Measurements from ENCODE around the gene VEGFA.

The VEGFA gene

DNA sequence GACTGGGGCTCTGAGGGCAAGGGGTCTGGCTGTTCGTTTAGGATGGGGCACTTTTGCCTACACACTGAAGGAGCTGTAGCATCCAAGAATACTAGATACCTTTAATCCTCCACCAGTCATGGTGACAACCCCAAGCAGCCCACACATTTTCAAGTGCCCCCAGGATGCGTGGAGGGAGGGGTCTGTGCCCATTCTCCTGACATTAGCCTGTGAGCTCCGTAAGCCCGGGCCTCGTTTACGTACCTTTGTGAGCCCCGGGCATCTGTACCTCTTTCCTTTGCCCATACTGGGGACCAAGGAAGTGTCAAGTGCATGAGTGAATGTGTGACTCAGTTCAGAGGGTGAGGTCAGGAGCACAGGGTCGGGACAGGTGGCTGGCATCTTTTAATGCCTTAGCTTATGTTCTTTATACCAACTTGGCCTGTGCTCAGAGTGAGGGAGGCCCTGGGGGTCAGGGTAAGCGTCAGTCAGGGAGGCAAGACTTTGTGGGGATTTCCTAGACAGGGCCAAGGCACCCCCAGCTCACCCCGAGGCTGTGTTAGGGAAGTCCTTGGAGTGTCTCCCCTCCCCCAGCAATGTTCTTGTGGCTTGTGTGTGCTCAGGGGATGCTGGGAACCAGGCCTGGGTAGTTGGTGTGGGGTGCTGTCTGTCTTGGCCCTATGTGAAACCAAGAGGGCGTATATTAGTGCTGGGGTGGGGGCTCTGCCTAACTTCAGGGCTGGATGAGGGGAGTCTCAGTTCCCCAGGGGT is 12.9 kb downstream of the VEGFA start:
- H3K9me3 ChIP-seq (ENCODE audit: low read length) = no peaks in the 10 kb centered on the region
- H2AFZ ChIP-seq (ENCODE audit: low read depth, low read length) = no peak overlapping the region
- H3K4me1 ChIP-seq (ENCODE audit: insufficient read depth, low read length) = no peaks in the 10 kb centered on the region
- H3K36me3 ChIP-seq (ENCODE audit: insufficient read depth, low read length) = peaks cover 27% of the 10 kb centered on the region
- H3K4me3 ChIP-seq (ENCODE audit: low read length) = no peak overlapping the region
- no peaks in the 10 kb centered on the region for H3K27me3 ChIP-seq (ENCODE audit: insufficient read depth, low read length)

DNA sequence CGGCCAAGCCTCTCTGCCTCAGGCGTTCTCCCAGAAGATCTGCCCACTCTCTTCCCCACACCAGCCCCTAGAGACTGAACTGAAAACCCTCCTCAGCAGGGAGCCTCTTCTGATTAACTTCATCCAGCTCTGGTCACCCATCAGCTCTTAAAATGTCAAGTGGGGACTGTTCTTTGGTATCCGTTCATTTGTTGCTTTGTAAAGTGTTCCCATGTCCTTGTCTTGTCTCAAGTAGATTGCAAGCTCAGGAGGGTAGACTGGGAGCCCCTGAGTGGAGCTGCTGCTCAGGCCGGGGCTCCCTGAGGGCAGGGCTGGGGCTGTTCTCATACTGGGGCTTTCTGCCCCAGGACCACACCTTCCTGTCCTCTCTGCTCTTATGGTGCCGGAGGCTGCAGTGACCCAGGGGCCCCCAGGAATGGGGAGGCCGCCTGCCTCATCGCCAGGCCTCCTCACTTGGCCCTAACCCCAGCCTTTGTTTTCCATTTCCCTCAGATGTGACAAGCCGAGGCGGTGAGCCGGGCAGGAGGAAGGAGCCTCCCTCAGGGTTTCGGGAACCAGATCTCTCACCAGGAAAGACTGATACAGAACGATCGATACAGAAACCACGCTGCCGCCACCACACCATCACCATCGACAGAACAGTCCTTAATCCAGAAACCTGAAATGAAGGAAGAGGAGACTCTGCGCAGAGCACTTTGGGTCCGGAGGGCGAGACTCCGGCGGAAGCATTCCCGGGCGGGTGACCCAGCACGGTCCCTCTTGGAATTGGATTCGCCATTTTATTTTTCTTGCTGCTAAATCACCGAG is 14.2 kb downstream of the VEGFA start:
- H3K36me3 ChIP-seq (ENCODE audit: insufficient read depth, low read length) = peaks cover 18% of the 10 kb centered on the region
- no peak overlapping the region for H3K4me3 ChIP-seq (ENCODE audit: low read length)
- no peaks in the 10 kb centered on the region for H3K27me3 ChIP-seq (ENCODE audit: insufficient read depth, low read length)
- no peaks in the 10 kb centered on the region for H3K9me3 ChIP-seq (ENCODE audit: low read length)
- no peaks in the 10 kb centered on the region for H3K4me1 ChIP-seq (ENCODE audit: insufficient read depth, low read length)
- no peak overlapping the region for H2AFZ ChIP-seq (ENCODE audit: low read depth, low read length)

DNA sequence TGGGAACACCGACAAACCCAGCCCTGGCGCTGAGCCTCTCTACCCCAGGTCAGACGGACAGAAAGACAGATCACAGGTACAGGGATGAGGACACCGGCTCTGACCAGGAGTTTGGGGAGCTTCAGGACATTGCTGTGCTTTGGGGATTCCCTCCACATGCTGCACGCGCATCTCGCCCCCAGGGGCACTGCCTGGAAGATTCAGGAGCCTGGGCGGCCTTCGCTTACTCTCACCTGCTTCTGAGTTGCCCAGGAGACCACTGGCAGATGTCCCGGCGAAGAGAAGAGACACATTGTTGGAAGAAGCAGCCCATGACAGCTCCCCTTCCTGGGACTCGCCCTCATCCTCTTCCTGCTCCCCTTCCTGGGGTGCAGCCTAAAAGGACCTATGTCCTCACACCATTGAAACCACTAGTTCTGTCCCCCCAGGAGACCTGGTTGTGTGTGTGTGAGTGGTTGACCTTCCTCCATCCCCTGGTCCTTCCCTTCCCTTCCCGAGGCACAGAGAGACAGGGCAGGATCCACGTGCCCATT is 15.3 kb downstream of the VEGFA start:
- Histone ChIP-seq H3K4me3 (ENCODE audit: low read length) (no peak overlapping the region), H3K36me3 (ENCODE audit: insufficient read depth, low read length) (peaks cover 14% of the 10 kb centered on the region), H2AFZ (ENCODE audit: low read depth, low read length) (no peak overlapping the region), H3K27me3 (ENCODE audit: insufficient read depth, low read length) (no peaks in the 10 kb centered on the region), H3K9me3 (ENCODE audit: low read length) (no peaks in the 10 kb centered on the region), H3K4me1 (ENCODE audit: insufficient read depth, low read length) (no peaks in the 10 kb centered on the region)

GRCh38 chr6:43785904-43786303 is 15.9 kb downstream of the VEGFA start:
- H3K4me1 ChIP-seq (ENCODE audit: insufficient read depth, low read length) = no peaks in the 10 kb centered on the region
- no peak overlapping the region for H2AFZ ChIP-seq (ENCODE audit: low read depth, low read length)
- no peaks in the 10 kb centered on the region for H3K27me3 ChIP-seq (ENCODE audit: insufficient read depth, low read length)
- H3K4me3 ChIP-seq (ENCODE audit: low read length) = no peak overlapping the region
- H3K9me3 ChIP-seq (ENCODE audit: low read length) = no peaks in the 10 kb centered on the region
- peaks cover 14% of the 10 kb centered on the region for H3K36me3 ChIP-seq (ENCODE audit: insufficient read depth, low read length)

- no peak overlapping the region for H2AFZ ChIP-seq (ENCODE audit: low read depth, low read length)
- peaks cover 14% of the 10 kb centered on the region for H3K36me3 ChIP-seq (ENCODE audit: insufficient read depth, low read length)
- peaks cover 4% of the 10 kb centered on the region for H3K27me3 ChIP-seq (ENCODE audit: insufficient read depth, low read length)
- H3K4me1 ChIP-seq (ENCODE audit: insufficient read depth, low read length) = no peaks in the 10 kb centered on the region
- H3K4me3 ChIP-seq (ENCODE audit: low read length) = no peak overlapping the region
- H3K9me3 ChIP-seq (ENCODE audit: low read length) = no peaks in the 10 kb centered on the region
Observed at GRCh38 chr6:43786664-43787329, 16.8 kb downstream of the VEGFA start.

GRCh38 chr6:43788301-43788700 is 18.3 kb downstream of the VEGFA start:
- Histone ChIP-seq H3K4me3 (ENCODE audit: low read length) (no peak overlapping the region), H2AFZ (ENCODE audit: low read depth, low read length) (no peak overlapping the region), H3K4me1 (ENCODE audit: insufficient read depth, low read length) (no peaks in the 10 kb centered on the region), H3K36me3 (ENCODE audit: insufficient read depth, low read length) (peaks cover 10% of the 10 kb centered on the region), H3K27me3 (ENCODE audit: insufficient read depth, low read length) (peaks cover 5% of the 10 kb centered on the region), H3K9me3 (ENCODE audit: low read length) (no peaks in the 10 kb centered on the region)

DNA sequence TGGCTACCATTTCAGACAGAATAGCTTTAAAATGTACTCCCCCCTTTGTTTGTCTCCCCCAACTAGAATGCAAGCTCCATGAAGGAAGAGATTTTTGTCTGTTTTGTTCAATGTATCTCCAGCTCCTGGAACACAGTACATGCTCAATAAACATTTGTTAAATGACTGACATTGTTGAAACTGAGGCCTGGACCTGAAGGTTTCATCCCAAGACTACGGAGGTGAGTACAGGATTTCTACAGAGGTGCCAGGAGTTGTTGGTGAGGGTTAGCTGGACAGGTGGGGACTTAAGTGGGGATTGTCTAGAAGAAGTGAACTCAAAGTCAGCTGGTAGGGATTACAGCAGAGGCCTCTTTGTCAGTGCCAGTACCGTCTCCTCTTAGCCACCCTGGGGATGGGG is 19.4 kb downstream of the VEGFA start:
- no peaks in the 10 kb centered on the region for H3K9me3 ChIP-seq (ENCODE audit: low read length)
- H2AFZ ChIP-seq (ENCODE audit: low read depth, low read length) = no peak overlapping the region
- H3K4me1 ChIP-seq (ENCODE audit: insufficient read depth, low read length) = no peaks in the 10 kb centered on the region
- peaks cover 8% of the 10 kb centered on the region for H3K36me3 ChIP-seq (ENCODE audit: insufficient read depth, low read length)
- no peak overlapping the region for H3K4me3 ChIP-seq (ENCODE audit: low read length)
- peaks cover 5% of the 10 kb centered on the region for H3K27me3 ChIP-seq (ENCODE audit: insufficient read depth, low read length)

DNA sequence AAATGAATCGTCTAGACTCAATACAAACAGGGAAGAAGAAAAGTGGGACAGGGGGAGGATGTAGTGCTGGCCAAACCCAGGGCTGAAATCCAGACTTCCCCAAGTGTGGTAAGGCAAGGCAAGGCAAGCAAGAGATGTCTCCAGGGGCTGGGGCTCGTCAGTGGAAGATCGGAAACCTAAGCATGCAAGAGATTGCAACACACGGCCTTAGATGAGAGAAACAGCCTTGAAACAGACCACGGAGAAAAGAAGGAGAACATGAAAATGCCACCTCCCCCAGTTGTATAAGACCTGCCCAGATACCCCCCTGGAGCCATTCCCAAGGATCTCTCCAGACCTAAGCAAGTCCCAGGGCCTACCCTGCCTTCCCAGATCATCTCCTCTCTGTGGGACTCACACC is 20.0 kb downstream of the VEGFA start:
- Histone ChIP-seq H3K9me3 (ENCODE audit: low read length) (no peaks in the 10 kb centered on the region), H3K27me3 (ENCODE audit: insufficient read depth, low read length) (peaks cover 5% of the 10 kb centered on the region), H3K4me3 (ENCODE audit: low read length) (no peak overlapping the region), H2AFZ (ENCODE audit: low read depth, low read length) (no peak overlapping the region), H3K4me1 (ENCODE audit: insufficient read depth, low read length) (no peaks in the 10 kb centered on the region), H3K36me3 (ENCODE audit: insufficient read depth, low read length) (peaks cover 5% of the 10 kb centered on the region)

DNA sequence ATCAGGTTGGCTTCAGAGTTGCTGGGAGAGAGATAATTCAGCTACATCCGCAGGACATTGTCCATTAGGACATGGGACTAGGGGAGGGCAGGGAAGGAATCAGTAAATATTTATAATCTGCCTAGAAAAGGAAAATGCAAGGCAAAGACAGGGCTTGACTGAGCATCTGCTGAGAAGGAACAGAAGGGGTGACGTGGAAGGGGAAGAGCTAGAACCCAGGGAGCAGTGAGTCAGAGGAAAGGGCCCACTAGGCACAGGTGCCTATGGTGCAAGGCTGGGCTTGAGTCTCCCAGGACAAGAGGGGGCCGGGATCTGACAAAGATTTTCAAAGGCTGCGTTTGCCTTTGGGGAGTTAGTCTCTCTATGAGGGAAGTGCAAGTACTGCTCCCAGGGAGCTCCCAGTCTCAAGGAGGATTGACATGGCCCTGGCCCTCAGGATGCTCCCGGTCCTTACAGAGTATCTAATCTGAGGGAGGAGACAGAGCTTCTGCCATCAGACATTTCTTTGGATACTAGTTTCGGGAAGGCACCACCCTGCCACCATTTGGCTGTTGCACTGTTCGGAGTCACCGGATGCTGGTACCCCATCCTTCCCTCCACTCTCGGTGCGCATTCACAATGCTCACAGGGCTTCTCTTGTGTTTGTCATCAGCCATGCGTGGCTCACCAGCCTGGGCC is 21.9 kb downstream of the VEGFA start:
- H3K4me1 ChIP-seq (ENCODE audit: insufficient read depth, low read length) = no peaks in the 10 kb centered on the region
- peaks cover 5% of the 10 kb centered on the region for H3K27me3 ChIP-seq (ENCODE audit: insufficient read depth, low read length)
- no peaks in the 10 kb centered on the region for H3K36me3 ChIP-seq (ENCODE audit: insufficient read depth, low read length)
- H2AFZ ChIP-seq (ENCODE audit: low read depth, low read length) = no peak overlapping the region
- no peak overlapping the region for H3K4me3 ChIP-seq (ENCODE audit: low read length)
- no peaks in the 10 kb centered on the region for H3K9me3 ChIP-seq (ENCODE audit: low read length)

GRCh38 chr6:43793154-43793874 is 23.3 kb downstream of the VEGFA start:
- H3K36me3 ChIP-seq (ENCODE audit: insufficient read depth, low read length) = no peaks in the 10 kb centered on the region
- H3K27me3 ChIP-seq (ENCODE audit: insufficient read depth, low read length) = peaks cover 7% of the 10 kb centered on the region
- H3K4me3 ChIP-seq (ENCODE audit: low read length) = no peak overlapping the region
- no peak overlapping the region for H2AFZ ChIP-seq (ENCODE audit: low read depth, low read length)
- no peaks in the 10 kb centered on the region for H3K4me1 ChIP-seq (ENCODE audit: insufficient read depth, low read length)
- no peaks in the 10 kb centered on the region for H3K9me3 ChIP-seq (ENCODE audit: low read length)

DNA sequence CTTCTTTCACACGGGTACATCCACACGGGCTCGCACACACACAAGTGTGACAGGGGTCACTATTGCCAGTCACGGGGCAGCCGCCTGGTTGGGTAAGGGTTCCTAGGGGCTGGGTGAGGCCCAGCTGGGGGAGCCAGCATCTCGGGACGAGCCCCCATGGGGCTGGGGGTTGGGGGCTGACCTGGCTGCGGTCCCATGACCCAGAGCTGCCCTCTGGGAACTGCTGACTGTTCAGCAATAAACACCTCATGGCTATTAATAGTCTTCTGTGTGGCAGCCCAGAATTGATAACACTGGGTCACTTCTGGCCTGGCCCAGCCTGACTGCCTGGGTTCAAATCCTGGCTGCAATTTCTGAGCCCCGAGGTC is 23.8 kb downstream of the VEGFA start:
- no peaks in the 10 kb centered on the region for H3K4me1 ChIP-seq (ENCODE audit: insufficient read depth, low read length)
- no peak overlapping the region for H2AFZ ChIP-seq (ENCODE audit: low read depth, low read length)
- H3K36me3 ChIP-seq (ENCODE audit: insufficient read depth, low read length) = no peaks in the 10 kb centered on the region
- peaks cover 7% of the 10 kb centered on the region for H3K27me3 ChIP-seq (ENCODE audit: insufficient read depth, low read length)
- no peak overlapping the region for H3K4me3 ChIP-seq (ENCODE audit: low read length)
- no peaks in the 10 kb centered on the region for H3K9me3 ChIP-seq (ENCODE audit: low read length)

DNA sequence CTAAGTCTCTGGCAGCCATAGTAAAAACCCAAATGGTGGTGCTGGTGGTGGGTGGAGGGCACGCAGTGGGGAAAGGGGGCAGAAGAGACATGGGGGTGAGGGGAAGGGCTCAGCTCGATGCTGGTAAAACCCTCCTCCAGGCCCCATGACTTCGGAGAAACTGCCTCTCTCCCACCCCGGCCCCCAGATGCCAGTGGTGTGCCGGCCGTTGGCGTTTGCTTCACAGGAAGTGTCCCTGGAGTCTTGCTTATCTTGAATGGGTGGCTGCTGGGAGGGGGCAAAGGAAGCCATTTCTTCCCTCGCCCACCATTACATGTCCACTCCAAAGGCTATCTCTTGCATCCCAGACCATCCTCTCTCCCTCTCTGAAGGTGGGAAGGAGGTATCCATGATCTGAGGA is 25.4 kb downstream of the VEGFA start:
- no peaks in the 10 kb centered on the region for H3K36me3 ChIP-seq (ENCODE audit: insufficient read depth, low read length)
- H3K27me3 ChIP-seq (ENCODE audit: insufficient read depth, low read length) = peaks cover 7% of the 10 kb centered on the region
- H2AFZ ChIP-seq (ENCODE audit: low read depth, low read length) = no peak overlapping the region
- no peaks in the 10 kb centered on the region for H3K9me3 ChIP-seq (ENCODE audit: low read length)
- no peaks in the 10 kb centered on the region for H3K4me1 ChIP-seq (ENCODE audit: insufficient read depth, low read length)
- no peak overlapping the region for H3K4me3 ChIP-seq (ENCODE audit: low read length)

Measured in neuron (in vitro differentiated cells).